ENCODE data around the gene HOXD12.

Gene HOXD12

GRCh38 chr2:176081376-176081836, 18.2 kb upstream of the HOXD12 start:
- DNase-seq (ENCODE audit: low read depth): no peak

DNA sequence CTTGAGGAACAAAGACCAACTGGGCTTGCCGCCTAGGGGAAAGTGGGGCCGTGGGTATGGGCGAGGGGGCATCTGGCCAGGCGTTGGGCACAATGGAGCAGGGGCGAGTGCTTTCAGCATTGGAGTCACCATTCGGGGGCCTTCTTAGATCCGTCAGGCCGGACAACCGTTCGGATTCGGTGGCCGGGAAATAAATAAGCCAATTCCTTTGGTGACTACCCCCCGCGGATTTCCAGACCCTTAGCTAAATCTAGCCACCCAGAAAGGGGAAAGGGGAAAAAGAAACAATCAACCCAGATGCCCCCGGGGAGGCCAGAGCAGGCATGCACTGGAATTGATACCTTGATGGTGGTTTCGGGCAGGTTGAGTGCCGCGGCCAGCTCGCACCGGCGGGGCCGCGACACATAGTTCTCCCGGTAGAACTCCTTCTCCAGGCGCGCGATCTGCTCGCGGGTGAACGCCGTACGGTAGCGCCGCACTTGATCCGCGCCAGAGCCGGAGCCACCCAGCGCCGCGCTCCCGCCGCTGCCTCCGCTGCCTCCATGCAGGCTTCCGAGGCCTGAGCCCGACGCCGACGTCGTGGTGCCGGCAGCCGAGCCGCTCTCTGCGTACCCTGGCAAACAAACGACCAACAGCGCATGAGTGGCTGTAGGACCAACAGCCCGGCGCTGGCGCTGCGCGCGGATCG, 17.6 kb upstream of the HOXD12 start:
- no peak for DNase-seq (ENCODE audit: low read depth)

DNA sequence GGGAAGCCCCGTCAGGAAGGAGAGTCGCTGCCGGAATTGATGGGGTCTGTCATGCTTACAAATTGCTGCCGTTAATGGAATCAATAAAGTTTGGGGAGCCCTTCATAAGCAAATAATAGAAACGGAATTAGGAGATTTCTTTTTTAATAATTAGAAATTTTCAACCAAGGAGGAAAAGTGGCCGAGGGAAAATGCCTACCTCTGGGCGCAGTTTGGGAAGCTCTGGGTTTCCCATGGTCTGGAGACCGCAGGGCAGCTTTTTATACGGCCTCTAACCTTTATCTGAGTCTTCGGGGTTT, 17.1 kb upstream of the HOXD12 start:
- DNase-seq (ENCODE audit: low read depth): no peak

DNA sequence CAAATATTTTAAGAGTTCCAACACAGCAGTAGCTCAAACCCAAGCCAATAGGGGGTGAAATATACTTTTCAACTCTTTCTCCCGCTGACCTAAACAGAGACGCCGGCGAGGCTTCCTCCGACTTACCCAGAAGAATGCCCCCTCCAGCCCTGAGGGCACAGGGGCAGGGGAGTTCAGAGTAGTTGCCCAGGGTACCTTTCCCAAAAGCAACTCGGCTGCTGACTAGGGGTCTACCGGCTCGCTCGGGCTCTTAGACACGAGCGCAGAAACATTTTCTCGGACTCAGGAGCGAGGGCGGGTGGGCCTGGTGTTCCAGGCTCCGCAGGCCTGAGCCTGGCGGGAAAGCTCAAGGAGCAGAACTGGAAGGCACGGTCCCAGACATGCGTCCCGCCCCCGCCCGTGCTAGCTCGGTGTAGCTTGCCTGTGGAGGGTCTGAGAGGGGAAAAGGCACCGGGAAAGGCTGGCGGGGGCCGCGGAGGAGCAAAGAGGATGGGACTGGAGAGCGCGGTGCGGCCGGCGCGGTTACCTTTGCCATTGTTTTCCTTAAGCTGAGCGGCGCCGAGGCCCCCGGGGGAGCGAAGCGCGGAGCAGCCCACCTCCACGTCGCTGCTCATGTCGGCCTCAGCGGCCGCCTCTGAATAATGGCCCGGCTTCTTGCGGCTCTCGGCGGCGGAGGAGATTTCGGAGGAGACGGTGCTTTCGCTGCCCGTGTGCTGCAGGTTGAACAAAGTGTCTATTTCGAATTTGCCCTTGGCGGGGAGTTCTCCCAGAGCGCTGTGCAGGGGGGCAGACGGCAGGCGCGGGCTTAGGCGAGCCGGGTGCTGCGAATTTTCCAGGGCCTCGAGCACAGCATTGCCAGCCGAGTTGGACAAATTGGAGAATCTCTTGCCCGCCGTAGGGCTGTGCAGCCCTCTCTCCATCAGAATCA, 16.5 kb upstream of the HOXD12 start:
- DNase-seq (ENCODE audit: low read depth): no peak

GRCh38 chr2:176083796-176084261, 15.8 kb upstream of the HOXD12 start, which contains the start of gene EVX2:
Gene EVX2, minus strand, starts transcription at chr2:176083962. Its CDS starts 186 bp downstream, at chr2:176083776.
- no peak for DNase-seq (ENCODE audit: low read depth)

- DNase-seq (ENCODE audit: low read depth): no peak
These were observed 14.9 kb upstream of the HOXD12 start for GRCh38 chr2:176084611-176085119.

GRCh38 chr2:176085120-176085788, 14.3 kb upstream of the HOXD12 start:
- no peak for DNase-seq (ENCODE audit: low read depth)

DNA sequence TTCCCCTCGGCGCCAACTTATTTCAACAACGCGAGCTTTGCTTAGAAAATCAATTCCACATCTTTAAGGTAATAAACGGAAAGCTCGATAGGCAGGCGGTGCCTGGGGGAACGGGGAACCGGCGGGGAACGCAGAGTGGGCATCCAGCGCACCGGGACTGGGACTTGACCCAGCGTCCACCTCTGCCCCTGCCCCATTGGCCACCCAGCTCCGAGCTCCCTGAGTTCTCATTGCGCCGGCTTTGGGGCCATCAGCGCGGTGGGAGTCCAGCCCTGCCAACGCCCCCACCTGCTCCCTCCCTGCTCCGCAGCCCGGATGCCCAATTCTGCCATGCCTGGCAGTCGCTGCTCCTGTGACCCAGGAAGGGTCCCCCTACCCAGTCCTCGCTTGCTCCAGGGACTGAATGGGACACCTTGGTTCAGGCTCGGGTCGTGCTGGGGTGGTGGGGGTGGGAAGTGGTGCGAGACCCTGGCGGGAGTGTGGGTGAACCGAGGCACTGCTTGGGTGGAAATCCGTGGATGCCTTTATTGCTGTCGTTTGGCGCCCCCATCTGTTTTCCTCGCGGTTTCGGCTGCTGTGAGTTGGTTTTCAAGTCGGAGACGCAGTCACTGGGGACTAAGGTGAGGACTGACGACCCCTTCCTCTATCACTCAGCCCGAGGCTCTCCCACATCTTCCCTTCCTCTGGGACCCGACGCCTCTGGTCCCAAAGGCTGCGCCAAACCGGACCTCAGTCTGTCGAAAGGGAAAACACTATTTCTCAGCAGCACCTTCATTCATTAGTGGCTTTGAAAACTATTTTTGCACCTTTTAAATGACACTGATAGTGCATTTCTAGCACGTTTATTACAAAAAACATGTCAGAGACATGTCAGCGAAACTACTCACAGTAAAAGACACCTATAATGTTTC, 13.5 kb upstream of the HOXD12 start:
- DNase-seq (ENCODE audit: low read depth): no peak

DNA sequence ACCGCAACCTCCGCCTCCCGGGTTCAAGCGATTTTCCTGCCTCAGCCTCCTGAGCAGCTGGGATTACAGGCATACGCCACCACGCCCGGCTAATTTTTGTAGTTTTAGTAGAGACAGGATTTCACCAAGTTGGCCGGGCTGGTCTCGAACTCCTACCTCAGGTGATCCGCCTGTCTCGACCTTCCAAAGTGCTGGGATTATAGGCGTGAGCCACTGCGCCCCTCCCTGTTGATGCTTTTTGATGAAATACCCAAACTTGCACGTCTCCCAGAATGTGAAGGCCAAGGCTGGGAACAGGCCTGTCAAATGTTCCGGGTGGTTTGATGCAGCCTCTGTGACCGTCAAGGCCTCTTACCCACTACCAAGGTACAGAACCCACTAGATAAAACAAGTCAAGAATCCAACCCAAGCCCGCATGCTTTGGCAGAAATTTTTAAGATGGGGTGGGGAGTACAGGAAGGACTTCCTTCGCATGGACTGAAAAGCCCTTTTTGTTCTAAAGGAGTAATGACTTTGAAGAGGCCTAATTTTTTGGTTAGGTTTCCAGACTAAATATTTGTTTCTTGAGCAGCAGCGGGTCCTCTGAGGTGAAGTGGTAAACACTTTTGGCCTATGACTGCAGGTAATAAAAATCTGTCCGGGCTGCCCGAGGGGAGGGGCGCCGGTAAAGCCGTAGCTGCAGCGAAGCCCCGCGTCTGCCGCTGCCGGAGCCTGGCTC, 12.1 kb upstream of the HOXD12 start:
- DNase-seq (ENCODE audit: low read depth): no peak

GRCh38 chr2:176088048-176088936, 11.3 kb upstream of the HOXD12 start:
- no peak for DNase-seq (ENCODE audit: low read depth)

GRCh38 chr2:176088937-176089842, 10.4 kb upstream of the HOXD12 start:
- DNase-seq (ENCODE audit: low read depth): no peak

DNA sequence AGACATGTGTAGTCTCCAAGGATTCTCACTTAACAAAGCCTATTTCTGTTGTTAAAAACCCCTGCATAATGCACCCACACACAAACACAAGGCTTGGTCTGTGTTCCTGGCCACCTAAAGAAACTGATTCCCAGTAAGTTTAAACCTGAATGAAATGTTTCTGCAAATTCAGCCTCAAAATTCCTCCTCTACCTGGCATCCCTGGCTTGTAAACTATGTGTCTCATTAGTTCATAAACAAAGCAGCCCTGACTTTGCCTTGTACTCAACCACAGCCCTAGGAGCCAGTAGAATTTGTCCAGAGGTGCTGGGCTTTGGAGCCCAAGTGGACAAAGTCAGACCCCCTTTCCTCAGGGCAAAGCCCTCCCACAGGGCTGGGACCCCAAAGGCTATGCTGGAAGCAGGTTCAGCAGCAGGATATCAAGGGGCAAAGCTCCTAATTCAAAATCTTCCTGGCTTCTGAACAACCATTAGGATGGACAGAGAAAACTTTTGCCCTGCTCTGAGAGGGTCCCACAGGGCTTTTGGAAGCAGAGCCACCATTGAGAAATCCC, 9.7 kb upstream of the HOXD12 start:
- no peak for DNase-seq (ENCODE audit: low read depth)

DNA sequence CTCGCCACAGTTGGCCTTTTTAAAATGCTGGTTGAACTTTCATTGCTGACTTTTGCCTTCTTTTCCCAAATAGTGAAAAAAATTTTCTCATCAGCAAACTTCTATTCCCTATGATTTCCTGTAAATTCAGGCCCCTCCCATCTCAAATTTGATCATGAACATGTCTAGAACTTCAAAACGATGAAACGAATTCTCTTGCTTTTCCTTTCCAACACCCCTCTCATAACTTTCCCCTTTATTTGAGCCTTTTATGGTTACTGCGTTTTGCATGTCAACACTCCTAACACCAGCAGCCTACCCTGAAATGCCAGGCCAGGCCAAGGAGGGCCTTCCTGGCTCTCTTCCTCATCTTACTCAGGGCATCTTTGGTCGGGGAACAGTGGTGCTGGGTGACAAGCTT, 8.7 kb upstream of the HOXD12 start:
- DNase-seq (ENCODE audit: low read depth): no peak

DNA sequence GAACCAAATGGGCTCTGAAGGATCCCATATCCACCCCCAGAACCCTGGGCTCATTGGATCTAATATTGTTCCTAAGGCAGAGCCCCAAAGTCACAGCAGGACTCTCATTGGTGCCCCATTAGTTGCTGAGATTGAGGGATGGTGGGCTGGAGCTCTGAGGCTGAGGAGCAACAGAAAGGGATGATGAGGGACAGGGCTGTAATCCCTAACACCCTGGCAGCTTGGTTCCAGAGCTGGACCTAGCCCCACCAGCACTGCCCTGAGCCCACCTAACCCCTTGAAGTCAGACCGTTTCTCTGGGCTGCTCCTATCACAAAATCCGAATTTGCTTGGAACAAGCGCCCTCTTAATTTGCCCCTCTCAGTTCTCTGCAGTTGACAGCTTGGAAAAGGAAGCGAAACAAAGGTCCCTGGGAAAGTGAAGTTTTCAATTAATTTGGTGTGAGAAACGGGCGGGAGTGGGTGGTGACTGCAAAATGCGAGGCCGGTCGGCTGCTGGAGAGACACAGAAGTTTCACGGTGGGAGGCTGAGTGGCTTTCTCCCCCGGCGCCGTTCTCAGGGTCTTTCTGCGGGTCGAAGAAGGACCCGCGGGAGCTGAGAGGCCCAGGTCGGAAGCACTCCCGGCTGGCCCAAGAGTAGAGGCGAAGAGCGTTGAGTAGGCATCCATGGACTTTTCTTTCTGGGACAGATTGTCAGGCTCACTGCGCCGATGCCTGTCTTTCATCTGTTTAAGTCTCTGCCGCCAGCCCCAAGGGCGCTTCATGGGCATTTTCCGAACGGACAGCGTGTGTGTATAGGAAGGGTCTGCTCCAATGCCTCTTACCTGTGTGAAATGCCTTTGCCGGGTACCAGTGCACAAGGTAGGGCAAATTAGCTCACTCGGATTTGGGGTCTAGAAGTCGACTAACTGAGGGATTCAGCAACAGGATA, 8.0 kb upstream of the HOXD12 start:
- DNase-seq (ENCODE audit: low read depth): no peak

- DNase-seq (ENCODE audit: low read depth): no peak
These were observed 7.1 kb upstream of the HOXD12 start, which contains the start of gene HOXD13 for GRCh38 chr2:176092270-176093144. Gene HOXD13, plus strand, starts transcription at chr2:176092721. Its CDS starts 170 bp downstream, at chr2:176092891.

Measured in activated T-cell treated with anti-CD3 and anti-CD28 coated beads for 1 hour (primary cell).